Breast epithelium (tissue), 3 donors: Measurements from ENCODE around the gene RFLNA.

ENCODE experiments used
- CTCF ChIP-seq, 3 donors: fragments of 450-650 bp; IDR thresholded peaks; one replicate each; pipeline ENCODE4 v1.5.1; 2016 to 2017; ENCODE audit warnings: antibody characterized with exemption in 3 of 3, mild to moderate bottlenecking in 3 of 3, moderate library complexity in 3 of 3
- POLR2A ChIP-seq: fragments of 450-650 bp; IDR thresholded peaks from one replicate; pipeline ENCODE4 v1.6.1; 2016; ENCODE audit warnings: antibody characterized with exemption, mild to moderate bottlenecking, moderate library complexity

GRCh38 chr12:124315372-124316044 lies 20.6 kb downstream of the RFLNA start:
- TF ChIP-seq POLR2A (no peak), CTCF (IDR thresholded peaks at IDR 0.05) (no peak)
